Measurements from ENCODE around the gene TANGO2.

DNA sequence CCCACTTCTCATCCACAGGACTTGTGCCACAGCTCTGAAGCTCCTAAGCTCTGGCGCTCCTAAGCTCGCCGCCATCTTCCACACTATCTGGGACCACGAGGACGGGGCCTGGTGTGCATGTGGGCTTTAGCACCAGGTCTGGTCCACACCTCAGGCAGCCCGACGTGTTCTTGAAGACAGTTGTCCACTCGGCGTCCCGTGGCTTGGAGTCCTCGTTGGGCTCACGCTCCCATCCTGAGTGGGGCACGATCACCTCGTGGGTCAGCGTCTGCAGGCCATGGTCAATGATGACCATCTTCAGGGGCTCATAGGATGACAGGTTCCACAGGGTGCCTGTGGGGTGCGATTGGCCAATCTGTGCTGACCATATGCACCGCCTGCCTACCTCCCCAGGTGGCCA, 42.2 kb upstream of the TANGO2 start:
- TF ChIP-seq, protein P1, sequence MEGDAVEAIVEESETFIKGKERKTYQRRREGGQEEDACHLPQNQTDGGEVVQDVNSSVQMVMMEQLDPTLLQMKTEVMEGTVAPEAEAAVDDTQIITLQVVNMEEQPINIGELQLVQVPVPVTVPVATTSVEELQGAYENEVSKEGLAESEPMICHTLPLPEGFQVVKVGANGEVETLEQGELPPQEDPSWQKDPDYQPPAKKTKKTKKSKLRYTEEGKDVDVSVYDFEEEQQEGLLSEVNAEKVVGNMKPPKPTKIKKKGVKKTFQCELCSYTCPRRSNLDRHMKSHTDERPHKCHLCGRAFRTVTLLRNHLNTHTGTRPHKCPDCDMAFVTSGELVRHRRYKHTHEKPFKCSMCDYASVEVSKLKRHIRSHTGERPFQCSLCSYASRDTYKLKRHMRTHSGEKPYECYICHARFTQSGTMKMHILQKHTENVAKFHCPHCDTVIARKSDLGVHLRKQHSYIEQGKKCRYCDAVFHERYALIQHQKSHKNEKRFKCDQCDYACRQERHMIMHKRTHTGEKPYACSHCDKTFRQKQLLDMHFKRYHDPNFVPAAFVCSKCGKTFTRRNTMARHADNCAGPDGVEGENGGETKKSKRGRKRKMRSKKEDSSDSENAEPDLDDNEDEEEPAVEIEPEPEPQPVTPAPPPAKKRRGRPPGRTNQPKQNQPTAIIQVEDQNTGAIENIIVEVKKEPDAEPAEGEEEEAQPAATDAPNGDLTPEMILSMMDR (IDR thresholded peaks at IDR 0.05 in 2 of 3, conservative IDR thresholded peaks at IDR 0.05 in 1 of 3; ENCODE audit: control insufficient read depth in 2 of 3, extremely low read depth in 1 of 3, insufficient read depth in 1 of 3, low read depth in 3 of 3, low read length in 3 of 3) = no peak
- TF ChIP-seq CHD2 (IDR thresholded peaks at IDR 0.05; ENCODE audit: borderline replicate concordance, low read depth, low read length) = no peak
